GM19193 (cell line): Measurements from ENCODE around the gene HOXD3.

Source experiments
- POLR2A ChIP-seq: IDR thresholded peaks from 4 replicates; pipeline ENCODE4 v1.6.1; 2011; ENCODE audit not compliant: insufficient read depth, insufficient read length; ENCODE audit errors: extremely low read depth

Gene HOXD3

DNA sequence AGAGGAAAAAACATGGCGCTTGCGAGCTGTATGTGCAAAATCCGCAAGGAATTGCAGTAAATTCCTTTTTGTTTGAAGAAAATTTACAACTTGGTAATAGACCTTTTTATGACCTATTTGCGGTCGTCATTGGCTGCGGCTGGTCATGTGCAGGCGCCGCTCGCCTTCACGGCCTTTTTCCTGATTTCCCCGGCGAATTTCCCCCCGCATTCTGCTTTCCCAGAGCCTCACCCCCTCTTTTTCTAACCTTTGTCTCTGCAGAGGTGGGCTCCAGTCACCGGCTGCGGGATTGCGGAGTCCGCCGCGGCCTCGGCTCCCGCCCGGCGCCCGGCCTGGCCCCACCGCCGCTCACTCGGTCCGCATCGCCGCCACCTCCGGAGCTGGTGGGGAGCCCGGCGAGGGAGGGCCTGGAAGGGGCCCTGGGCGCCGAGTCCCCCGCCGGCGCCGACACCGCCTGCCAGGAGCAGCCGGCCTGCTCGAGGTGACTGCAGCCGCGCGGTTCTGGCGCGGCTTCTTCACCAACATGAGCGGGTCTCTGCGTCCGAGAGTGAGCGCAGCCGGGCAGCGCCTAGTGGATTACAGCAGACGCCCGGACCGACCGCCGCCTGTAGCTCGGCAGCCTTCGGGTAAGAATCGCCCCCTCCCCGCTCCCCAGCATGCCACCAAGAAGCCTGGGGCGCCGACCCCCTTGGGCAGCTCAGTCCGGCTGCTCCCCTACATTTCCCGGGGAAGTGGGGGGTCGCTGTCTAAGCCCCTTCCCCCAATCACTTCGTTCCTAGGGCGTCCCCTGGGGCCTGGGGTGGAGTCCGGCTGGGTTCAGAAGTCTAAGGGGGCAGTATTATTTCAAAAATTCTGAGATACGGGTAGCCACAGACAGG lies 20.5 kb upstream of the HOXD3 start:
- TF ChIP-seq POLR2A = no peak

DNA sequence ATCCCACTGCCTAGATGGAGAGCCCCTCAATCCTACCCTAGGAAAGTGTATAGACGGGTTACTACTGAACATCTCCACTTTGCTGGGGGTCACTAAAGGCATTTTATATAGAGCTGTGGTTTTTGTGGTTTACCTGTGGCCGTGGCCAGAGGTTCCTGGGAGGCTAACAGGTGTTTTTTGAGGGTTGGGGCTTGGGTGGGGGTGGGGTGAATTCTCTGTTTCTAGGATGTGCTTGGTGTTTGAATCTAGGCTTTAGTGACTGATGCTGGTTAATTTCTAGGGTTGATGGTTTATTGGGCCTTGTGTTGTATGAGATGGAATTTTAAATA lies 19.9 kb upstream of the HOXD3 start:
- no peak for TF ChIP-seq POLR2A

DNA sequence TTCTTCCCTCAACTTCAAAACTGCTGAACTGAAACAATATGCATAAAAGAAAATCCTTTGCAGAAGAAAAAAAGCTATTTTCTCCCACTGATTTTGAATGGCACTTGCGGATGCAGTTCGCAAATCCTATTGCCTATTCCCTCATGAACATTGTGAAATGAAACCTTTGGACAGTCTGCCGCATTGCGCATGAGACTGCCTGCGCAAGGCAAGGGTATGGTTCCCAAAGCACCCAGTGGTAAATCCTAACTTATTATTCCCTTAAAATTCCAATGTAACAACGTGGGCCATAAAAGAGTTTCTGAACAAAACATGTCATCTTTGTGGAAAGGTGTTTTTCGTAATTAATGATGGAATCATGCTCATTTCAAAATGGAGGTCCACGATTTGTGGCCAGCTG lies 19.2 kb upstream of the HOXD3 start:
- no peak for TF ChIP-seq POLR2A

DNA sequence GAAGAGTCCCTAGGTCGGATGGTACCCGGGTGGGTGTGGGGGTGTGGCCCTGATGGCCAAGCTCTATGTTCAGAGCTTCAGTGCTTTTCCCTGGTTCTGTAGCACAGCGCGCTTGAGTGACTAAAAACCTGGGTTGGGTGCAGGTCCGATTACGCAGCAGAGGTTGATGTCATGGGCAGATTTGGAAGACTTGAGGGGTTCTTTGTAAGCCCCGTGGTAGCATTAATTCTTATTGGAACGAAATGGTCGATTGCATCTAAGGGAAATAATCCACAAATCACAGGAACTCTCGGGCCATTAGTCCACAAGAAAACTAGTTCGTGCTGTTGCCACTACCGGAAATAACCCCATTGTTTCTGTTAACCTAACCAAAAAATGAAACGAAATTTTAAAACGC lies 18.6 kb upstream of the HOXD3 start:
- no peak for TF ChIP-seq POLR2A

DNA sequence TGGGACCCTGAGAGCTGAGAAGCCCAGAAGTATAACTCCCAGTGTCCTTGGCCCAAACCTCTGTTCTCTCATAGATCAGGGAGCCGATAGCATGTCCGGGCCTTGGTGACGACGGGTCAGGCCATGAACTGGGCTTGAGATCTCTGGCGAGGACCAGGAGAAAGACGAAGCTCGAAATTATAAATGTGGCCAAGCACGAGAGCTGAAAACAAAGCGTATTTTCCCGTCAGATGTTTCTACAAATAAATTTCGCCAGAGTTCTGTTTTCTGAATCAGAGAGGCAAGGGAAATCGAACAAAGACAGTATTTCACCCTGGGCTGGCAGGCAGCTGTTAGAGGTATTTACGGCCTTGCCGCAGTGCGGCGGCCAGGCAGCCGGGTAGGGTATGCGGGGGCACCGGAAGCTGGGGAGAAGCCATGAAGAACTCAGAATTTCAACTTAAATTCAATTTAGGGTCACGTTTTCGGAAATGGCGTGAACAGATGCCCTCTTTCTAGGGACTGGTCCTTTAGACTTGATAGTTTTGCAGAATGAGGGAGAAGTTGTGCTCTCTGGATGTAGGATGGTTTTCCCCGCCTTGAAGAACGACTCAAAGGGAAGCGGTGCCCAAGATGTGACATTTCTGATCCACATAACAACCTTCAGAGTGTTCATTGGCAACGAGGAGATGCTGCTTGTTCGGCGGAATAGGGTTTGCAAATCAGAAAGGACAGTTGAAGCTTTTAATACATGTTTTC lies 18.0 kb upstream of the HOXD3 start:
- no peak for TF ChIP-seq POLR2A

DNA sequence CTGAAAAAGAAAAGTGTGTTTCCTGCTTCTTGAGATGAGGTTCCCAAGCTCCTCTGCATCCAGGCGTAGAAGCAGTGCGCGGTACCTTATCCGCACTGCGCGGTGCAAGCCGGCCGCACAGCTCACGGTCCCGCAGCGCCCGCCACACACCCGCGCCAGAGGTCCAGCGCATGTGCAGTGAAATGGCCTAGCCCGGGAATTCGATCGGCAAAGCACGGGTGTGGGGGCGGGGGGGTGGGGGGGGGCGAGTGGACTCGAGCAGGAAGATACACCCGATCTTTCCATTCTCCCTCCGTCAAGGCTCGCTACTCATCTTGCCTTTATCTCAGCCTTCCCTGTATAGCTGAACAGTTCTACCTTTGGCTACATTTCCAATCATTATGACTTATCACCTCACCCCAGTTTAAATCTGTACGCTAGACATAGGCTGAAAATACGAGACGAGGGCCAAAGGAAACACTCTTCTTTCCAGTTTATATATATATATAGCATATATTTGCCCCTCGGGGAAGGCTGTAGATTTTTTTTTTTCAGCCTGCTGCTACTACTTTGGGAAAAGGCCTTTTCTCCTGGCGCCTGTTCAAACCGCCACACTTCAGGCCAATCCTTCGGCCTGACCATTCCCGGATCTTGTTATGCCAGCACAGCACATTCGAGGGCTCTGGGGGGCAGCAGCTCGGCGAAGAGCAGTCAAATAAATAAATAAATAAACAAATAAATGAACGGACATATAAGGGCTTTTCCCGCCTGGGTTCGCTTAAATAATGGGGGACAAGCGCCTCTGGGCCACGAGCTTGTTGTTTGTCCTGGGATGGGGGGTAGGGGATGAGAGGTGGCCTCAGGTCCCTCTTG lies 17.2 kb upstream of the HOXD3 start:
- no peak for TF ChIP-seq POLR2A

DNA sequence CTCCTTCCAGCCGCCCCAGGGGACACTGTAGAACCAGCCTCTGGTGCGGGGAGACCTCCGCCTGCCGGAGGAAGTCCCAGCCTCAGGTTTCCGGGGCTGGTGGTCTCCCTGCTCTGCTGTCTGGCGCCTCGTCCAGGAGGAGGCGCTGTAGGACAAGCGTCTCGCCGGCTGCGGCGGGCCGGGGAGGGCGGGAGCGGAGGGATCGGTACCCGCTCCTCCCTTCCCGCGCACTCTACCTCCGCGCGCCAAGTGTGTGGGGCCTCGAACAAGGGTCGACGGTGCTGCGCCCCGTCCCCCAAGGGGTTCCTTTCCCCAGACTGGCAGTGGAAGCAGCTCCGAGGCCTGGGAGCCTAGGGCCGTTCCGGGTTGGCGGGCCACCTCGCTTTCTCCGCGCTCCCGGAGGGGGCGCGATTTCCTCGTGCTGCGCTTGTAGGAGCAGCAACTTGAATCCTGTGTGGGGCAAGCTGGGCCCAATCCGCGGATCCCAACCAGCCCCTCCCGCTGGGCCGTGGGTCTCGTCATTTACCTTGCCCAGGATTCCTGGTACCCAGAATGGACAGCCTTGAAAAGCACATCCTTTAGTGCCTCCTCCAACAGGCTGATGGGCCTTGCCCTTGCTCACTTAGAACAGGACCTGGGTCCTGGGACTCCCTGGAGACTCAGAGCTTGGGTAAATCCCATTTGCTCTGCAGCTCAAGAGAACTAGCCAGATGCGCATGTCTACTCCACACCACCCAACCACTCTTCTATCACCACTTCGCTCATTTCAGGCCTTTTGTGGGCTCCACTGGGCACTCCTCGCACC lies 16.4 kb upstream of the HOXD3 start:
- TF ChIP-seq POLR2A = no peak

DNA sequence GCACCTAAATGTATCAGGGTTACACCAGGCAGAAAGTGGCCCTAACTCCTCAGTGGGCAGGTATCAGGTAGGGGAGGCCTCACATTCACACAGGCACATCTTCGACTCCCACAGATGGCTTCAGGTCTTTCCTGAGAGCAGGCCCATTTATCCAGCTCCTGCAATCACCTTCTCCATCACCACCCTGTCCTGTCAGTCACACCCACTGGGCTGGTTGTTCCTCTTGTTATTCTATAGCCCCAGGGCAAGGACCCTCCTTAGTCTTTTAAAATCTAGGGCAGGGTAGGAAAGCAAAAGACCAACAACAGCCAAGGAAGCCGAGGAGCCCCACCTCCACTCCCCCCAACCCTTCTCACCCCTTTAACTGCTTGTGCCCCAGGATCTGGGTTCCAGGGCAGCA lies 14.8 kb upstream of the HOXD3 start:
- TF ChIP-seq POLR2A = no peak

DNA sequence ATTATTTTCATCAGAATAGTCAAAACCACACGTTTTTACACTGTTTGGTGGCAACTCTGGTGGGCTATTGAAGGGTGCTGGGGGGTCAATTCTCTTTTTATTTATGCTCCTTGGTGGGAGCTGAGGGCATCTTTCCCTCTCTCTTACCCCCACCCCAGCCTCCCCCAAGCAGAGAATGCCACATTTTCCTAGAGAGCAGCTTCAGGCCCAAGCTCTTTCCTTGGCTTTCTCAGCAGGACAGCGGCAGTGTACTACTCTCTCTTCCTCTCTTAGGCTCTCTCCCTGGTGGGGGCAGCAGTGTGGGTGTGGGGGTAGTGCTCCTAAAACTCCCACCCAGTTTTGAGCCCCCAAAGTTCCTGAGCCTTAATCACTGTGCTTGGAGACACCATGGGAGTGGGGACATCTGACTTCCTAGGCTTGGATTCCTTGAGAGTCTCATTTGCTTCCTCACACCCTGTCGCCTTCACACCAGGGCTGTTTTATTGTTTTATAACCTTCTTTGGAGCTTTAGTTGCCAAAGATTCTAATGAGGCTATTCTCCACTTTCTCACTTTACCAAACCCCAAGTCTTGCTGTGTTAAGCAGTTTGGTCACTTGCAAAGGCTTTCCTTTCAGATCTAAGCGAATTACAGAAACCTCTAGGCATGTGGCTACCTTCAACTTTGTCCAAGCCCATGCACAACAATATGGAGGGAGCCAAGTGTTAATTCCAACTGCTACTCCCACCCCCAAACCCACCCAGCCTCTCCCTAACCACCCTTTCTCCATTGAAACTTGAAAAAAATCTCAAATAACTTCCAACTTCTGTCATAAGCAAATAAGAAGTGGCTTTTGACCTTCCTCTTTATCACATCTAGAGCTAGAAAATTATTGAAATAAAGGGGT lies 11.8 kb upstream of the HOXD3 start:
- no peak for TF ChIP-seq POLR2A

DNA sequence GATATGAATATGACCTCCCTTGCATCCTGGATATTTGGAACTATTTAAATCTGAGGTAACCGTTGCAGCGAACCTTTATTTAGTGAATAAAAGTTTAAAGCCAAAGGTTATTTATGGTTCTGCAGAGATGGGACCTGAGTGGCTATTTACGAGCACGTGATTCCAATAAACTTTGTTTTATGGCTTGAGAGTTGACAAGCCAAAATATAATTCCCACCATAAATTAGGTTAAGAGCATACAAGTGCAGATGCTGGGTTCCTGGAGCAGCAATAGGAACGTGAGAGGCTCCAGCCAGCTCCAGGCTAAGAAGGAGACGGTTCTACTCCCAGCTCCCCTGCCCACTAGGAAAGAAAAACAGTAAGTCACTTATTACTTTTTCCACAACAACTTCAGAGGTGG lies 11.0 kb upstream of the HOXD3 start:
- TF ChIP-seq POLR2A = no peak

DNA sequence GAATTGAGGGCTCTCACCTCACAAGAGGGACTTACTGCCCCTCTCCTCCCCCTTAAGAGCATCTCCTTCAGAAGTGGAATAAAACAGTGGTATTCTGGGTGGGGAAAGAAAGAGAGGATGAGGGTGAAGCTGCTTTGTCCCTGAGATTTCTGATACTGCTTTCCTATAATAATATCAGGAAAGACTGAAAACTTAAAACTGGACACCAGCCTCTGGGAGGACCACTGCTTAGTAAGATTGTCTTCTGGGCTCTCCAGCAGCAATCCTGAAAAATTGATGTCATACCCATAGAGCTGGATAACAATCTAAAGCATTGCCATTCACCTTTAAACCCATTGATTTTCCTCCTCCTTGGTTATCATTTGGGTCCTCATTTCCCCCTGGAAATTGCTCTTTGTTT lies 10.5 kb upstream of the HOXD3 start:
- TF ChIP-seq POLR2A = no peak

DNA sequence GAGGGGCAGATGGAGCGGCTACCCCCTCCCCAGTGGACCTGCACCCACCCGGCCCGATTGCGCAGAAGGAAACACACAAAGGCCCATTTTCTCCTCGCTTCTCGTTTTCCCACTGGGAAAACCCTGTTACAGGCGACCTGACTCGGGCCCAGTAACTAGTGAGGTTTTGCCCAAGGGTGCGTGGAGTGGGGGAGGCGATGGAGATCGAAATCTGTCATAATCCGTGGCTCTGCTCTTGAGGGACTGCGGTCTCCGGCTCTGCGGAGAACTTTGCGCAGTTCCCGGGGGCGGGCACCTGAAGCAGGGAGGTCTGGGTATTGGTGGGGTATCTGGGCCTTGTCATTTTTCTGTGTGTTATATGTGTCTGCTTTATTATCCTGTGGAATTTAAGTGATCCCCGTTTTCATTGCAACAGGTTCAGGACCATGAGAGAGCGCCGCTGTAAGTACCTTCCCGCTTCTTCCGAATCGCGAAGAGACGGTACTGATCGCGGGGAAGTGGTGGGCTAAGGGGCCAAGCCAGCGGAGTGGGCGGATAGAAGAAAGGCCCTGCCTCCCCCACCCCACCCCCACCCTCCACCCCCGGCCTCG lies 9.8 kb upstream of the HOXD3 start:
- no peak for TF ChIP-seq POLR2A

DNA sequence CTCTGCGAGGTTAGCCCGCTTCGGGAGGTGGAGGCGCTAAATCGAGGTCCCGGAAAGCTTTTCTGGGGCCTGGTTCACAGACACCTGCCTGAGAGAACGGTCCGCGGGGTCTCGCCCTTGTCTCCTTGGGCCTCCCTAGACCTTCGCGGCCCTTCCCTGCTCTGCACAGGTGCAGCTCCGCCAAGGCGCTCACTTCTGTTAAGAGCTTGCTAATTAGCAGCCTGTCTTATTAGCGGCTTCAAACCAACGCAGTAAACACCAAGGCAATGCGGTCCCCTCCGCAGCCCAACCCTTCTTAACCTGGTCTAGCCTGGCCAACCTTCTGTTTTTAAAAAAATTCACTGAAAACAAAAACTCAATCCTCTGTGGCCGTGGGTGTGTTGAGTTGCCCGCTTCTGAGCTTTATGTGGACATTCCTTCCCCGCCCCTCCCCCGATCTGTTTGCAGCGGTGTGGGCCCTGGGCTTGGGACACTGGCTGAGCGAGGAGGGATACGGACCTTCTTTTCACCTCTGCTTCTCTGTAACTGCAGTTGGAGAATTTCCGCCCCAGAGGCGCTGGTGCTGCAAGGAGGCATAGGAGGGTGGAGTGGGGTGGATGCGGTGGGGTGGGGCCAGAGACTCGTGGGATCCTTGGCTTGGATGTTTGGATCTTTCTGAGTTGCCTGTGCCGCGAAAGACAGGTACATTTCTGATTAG lies 9.2 kb upstream of the HOXD3 start:
- TF ChIP-seq POLR2A = no peak
